RCC 7860 (cell line): ENCODE data around the gene GFOD1.

Experiments used
- DNase-seq: peaks from one replicate; pipeline ENCODE4 v3.0.0-alpha.2; 2015; ENCODE audit warnings: low spot score
- FAIRE-seq: peaks from 2 replicates; lab custom pipeline; 2012; peaks lifted over from hg19 to GRCh38; lab: Jason Lieb, UNC

Gene GFOD1

DNA sequence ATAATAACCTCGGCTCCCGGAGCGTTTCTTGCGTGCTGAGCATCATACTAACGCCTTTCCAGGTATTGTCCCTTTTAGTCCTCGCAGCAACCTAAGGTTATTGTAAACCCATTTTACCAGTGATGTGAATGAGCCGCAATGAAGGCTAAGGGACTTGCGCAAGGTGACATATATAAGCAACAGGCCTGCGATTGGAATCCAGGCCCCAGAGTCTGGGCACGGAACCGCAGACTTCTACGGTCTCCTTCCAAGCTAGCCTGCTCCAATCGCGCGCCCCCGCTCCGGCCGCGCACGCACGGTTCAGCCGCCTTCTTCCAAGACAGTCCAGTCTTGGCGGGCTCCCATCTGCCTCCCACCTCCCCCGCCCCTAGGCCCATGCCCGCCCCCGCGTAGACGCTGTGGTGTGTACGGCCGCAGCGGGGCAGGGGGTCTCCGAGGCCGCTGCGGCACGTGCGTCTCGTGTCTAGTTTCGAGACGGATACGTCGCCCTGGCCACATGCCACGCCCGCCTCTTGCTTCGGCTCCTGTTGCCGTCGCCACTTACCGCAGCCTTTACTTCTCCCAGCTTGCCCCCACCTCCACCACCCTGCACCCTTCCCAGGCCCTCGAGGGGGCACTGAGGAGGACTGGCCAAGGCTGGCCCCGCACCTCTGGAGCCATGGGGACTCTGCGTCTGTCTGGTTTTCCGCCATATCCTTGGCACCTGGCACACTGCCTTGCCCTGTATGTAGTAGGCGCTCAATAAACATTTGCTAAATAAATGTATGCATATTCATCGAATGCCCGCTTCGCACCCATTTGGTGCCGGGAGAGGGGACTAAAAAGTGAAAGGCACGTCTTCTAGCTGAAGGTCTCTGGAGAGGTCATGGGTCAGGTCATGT, 855 bp upstream of the GFOD1 start:
- DNase-seq (no peak), FAIRE-seq (no peak)

DNA sequence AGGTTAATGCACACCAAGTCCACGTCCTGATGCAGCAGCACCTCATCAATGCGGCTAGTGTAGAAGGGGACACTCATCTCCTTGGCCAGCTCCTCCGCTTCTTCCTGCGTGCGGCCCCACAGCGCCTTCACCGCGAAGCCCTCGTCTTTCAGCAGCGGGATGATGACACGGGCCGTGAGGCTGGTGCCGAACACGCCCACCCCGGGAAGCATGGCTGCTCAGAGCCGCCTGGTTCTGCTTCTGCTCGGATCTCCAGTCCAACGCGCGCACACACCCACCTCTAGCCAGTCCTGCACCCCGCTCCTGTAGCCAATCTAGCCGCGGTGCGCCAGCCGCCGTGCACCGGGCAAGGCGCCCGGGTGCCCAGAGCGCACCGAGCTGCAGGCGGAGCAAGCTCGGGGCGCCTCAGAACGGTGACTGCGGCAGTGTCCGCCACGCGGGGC, 700 bp downstream of the GFOD1 start:
- DNase-seq = no peak
- FAIRE-seq = no peak

DNA sequence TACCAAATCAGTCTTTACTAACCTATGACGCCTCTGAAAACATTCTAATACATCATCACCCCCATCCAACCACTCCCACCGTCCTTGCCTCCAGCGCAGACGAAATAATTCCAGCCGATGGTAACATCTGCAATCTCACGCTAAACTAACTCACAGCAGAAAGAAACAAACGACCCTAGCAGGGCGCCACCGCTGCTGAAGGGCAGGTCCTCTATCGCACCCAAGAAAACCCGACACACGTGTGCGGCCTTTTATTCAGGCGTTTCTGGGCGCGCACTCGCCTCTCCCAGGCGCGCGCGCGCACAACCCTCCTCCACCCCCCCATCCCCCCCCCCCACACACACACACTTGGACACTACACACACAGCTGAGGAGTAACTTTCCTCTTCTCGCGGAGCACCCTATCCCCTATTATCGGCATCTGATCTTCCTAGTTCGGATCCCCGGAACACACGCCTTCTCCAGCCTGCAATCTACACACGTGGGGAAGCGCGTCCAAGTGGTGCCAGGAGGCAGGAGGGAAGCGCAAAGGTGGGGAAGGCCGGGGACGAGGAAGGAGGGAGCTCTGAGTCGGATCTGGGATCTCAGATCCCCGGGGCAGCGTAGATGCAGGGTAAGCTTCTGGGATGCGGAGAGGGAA, 1.4 kb downstream of the GFOD1 start:
- no peak for FAIRE-seq
- DNase-seq = no peak

DNA sequence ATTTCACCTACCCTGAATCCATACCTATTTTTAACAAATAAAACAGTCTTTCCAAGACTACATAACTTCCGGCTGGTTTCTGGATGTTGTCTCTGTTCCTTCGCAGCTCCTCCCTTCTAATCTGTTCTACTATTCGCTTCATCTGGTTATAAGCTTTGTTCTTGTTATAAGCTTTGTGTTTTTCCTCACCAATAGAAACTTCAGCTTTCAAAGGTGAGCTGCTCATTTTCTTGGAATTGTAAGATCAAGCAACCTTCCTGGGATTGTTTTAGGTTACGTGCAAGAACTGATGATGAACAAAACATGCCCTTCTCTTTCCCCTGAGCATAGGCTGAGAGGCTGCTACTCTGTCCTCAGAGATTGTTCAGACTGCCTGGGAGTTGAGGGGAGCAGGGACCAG, 2.1 kb downstream of the GFOD1 start:
- DNase-seq (no peak), FAIRE-seq (no peak)

DNA sequence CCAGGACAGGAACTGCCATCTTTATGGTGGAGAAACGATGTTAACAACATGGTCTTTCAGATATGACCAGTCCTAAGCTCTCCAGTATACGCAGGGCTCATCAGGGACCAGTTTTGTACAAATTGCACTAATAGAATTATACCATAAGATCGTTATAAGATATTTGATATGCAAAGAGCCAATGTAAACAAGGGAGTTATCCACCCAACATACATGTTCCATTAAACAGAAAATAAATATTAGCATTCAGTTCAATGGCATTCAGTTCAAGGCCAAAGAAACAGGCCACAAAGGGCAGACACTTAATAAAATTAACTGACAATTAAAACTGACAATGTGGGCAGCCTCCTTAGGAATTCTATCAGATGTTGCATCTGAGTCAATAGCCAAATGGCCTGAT, 2.6 kb downstream of the GFOD1 start:
- no peak for DNase-seq
- FAIRE-seq = no peak

DNA sequence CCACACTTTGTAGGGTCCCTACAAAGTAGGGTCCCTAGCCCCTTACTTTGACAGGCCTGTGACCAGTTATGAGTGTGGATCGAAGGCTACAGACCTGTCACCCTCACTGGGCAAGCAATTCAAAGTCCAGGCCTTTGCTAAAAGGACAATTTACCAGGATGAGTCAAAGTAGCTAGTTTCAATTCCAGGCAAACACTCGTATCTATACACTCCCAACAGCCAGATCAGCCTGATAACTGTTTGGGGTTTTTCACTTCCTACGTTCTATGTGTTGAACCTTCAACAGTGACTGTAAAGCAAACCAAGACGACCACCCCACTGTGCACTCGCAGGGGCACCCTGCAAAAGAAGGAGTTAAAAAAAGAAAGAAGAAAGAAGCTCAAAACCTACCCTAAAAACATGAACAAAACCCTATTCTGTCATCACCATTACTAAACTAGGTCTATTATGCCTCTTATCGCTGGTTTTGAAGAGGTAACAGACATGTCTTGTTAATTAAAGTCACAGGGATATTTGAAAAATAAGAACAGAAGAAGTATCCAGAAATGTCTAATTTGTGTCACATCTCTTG, 3.2 kb downstream of the GFOD1 start:
- no peak for FAIRE-seq
- DNase-seq = no peak

DNA sequence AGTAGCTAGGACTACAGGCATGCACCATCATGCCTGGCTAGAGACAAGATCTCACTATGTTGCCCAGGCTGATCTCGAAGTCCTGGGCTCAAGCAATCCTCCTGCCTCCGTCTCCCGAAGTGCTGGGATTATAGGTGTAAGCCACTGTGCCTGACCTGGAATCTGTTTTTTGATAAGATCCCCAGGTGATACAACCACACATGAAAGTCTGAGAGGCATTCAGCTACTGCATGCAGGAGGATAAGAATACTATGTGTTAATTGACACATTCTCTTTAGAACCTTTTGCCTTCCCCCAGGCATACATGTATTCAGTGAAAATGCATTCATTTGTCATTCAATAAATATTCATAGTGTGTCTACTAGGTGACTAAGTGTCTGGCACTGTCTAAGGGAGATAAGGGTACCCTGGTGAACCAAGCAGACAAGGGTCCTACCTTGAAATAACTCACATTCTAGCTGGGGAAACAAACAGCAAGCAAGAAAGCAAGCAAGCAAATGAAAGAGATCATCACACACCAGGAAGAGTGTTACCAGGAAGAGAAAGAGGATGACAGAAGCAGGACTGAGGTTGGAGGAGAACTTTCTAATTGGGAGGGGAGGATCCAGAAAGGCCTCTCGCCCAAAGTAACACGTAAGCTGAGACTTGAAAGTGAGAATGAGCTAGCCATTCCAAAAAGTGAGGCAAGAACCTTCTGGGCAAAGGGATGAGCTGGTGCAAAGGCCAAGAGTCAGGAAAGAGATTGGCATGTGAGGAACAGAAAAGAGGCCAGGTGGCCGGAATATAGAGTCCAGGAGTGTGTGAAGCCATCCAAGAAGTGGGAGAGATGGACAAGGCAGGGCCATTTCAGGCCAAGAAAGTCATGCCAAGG, 6.5 kb downstream of the GFOD1 start:
- no peak for FAIRE-seq
- peak; percentile 13 for DNase-seq

DNA sequence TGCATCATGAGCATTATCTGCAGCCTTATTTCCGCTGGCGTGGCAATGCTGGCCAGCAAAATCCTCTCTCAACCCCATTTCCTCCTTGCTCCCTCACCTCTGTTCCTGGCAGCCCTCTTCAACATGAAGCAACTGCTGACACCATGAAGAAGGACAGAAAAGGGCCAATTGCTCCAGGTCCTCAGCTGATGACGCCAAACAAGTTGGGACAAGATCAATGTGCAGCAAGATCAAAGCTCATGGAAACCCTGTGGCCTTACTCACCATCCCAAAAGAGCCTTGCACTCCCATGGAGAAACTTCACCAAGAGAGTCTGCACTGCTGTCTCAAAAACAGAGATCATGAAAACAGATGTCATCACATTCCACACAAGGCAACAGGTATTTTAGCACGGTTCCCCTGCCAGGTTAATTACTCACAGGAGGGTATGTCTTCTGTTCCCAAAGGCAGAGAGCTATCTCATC, 7.4 kb downstream of the GFOD1 start:
- no peak for FAIRE-seq
- DNase-seq = no peak

DNA sequence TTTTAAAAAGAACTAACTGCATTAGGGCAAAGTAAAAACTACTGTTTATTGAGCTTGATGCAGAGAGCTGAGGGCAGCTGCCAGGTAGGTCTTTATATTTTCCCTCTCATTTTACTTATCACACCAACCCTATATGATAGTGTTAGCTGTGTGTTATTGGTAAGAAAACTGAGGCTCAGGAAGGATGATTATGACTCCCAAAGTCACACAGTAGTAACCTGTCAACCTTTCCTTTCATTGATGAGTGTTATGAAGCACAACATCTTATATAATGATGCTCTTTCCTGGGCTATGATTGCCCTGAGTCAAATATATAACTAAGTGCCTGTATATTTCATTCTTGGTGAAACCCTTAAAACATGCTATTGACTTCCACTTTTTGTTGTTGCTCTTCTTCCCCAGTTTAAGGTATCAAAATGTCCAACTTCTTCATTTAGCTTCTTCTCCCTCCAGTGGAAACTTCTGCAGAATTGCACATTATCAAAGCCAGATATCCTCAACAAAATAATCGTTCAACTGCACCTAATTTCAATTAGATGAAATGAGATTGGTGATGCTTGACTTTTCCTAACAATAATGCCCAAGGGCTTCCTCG, 8.1 kb downstream of the GFOD1 start:
- FAIRE-seq (no peak), DNase-seq (no peak)

DNA sequence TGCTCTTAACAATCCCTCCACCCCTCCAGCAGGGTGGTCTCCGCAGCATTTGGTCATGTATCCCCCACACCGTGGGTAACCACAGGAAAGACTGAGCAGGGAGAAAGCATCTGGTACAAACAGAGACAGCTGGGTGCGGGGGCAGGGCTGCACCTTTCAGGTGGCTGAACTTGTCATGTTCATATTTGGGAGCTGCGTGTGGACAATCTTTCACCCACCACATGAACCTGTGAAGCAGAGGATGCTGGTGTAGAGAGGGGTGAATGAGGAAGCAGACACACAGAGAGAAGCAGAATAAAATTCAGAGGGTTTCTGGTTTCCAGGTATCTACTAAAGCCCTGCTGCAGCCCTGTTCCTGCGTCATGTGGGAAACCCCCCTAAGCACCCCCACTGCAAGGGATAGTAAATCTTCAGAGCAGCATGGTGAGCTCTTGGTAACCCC, 8.9 kb downstream of the GFOD1 start:
- FAIRE-seq = no peak
- DNase-seq = no peak

DNA sequence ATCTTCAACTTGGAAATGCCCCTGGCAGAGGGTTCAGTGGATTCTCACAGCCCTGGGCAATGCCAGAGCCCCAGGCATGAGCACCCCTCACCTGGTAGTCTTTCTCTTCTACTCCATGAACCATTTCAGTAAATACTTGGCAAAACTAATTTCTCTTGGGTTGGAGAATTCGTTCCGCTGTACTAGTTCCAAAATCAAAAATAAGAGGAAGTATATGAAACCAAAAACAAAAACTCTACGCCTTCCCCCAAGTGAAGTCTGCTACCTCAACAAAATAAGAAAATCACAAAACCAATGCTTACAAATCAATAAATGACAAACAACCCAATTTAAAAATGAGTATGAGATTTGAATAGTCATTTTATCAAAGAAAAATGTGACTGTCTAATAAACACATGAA, 12.6 kb downstream of the GFOD1 start:
- FAIRE-seq (no peak), DNase-seq (no peak)

DNA sequence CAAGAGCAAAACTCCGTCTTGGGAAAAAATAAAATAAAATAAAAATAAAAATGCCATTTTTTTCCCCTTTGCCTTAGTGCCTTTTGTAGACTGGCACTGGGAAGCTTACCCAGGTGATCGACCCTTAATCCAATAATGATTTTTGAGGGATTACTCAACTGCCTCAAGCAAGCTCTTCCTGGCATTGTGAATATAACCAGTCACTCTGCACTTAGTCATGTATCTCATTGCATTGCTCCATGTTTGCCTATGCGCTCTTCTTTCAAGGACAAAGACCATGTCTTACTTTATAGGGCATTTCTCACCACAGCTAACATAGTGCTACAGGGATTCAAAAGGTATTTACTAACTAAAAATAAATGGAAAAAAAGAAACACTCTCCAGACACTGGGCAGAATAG, 13.0 kb downstream of the GFOD1 start:
- FAIRE-seq (no peak), DNase-seq (no peak)

DNA sequence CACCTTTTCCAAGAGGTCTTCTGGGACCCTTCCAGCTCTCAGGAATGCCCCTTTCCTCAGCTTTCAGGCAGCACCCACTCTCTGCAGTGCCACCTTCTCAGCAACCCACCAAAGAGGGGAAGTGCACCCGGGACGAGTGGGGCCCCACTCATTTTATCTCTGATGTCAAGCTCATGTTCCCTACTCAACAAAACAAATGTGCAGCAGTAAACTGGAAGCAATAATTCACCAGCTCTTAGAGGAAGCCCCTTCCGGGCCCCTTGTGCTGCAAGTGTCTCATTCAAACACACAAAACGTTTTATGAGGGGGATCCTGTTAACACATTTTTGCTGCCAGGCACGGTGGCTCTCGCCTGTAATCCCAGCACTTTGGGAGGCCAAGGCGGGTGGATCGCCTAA, 13.6 kb downstream of the GFOD1 start:
- FAIRE-seq = no peak
- DNase-seq = no peak

DNA sequence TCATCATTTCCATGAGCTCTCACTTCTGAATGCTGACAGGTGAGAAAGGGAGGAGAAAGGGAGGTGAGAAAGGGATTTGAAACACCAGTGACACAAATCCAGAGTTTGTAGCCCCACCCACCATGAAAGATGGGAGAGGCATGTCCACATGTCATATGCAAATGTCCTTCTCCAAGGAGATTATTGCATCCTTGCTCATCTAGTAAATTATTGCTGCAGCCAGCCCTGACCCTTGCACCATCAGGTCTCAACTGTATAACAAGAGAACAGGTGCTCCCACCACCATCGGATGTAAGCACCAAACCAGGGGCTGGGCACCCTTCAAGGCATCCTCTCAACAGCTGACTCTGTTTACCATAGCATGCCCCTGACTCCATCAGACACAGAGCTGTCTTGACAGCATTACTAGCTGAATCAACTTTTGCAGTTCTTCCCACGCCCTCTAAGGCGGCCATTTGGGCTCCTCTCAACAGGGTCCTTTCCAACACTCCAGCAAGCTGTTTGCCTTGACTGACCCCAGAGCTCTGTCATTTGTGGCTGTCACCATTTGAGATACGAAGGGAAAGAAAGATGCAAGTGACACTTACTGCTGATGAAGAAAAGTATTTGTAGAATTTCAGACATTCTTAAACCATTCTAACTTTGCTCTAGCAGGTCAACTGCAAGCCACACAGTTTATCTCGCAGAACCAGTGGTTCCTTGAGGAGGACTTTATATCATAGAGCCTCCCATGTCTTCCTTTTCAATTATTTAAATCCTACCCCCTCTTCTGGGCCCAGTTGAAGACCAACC, 14.2 kb downstream of the GFOD1 start:
- no peak for DNase-seq

DNA sequence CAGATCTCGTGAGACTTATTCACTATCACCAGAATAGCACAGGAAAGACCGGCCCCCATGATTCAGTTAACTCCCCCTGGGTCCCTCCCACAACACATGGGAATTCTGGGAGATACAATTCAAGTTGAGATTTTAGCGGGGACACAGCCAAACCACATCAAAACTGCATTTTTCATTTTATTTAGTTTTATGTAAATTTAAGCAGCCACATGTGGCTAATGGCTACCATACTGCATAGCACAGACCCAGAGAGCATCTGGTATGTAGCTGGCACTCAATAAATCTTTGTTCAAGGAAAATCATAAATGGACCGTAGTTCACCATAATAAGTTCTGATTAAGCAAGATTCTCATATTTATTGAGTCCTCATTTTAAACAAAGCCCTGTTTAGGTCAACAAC, 15.3 kb downstream of the GFOD1 start:
- no peak for FAIRE-seq
- no peak for DNase-seq

More for the DNA sequence above, 14.2 kb downstream of the GFOD1 start:
- FAIRE-seq = no peak

DNA sequence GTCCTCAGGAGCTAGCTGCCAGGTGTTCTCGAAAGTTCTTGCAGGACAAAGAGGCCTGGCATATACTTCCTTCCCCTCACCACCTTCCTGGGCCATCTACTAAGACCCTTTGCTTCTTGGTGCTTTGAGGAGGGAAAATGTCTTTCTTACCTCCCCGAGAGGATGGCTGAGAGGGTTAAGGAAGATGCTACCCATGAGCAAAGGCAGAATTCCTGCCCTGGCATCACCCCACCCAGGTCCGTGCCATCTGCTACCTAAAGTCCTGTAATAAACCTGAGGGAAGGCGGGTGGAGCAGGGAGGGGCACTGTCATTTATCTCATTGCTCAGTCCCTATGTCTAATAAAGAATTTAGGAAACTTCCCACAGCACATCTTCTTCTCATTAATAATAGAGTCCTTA, 16.2 kb downstream of the GFOD1 start:
- no peak for DNase-seq
- FAIRE-seq = no peak

DNA sequence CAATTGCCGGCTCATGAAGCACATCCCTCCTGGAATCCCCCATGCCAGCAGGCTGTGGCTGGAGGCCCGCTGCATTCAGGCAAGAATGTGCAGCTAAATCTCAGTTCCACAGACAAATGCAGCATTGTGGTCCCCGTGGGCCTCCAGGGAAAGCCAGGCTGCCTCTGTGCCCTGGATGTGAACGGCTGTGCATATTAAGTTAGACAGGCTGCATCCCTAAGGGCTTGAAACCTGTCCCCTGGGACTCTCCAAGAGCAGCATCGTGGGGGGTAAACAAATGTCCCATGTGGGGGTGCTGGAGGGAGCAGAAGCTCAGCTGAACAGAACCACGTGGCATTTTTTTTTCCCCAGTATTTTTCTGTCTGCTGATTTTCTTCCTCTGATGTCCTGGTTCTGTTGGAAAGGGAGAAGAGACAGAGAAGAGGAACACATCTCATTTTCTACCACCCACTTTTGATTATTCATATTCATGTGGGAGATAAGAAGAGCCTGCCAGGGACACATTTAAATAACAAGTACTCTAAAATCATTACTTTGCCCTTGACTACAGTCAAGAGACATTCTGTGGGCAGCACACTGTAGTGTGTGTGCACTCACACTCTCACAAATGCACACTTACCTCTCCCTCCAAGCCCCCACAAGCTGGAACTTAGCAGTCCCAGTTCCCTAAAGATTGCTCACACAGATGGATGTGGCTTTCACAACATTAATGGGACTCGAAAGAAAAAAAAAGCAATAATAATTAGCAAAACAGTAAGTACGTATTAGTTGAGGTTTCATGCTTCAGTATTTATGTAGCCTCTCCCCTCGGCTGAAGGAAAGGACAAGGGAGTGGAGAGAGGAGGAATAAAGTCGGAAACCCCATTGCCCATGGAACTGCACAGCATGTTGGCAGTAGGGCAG, 16.9 kb downstream of the GFOD1 start:
- FAIRE-seq = no peak
- no peak for DNase-seq

DNA sequence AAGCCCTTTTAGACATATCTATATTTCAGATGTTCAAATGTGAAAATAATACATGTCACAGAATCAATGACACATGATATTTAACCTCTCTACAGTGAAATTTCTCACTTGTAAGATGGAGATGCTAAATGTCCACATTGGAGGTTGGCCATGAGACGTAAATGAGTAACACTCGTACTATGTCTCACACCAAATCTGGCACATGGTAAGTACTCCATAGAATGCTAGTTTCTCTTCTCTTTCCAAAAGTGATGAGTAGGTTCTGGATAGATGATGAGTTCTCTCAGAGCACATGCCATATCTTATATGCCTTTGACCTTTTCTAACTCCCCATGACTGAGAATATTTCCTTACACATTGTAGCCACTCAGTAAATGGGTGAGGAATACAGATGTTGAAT, 17.7 kb downstream of the GFOD1 start:
- no peak for FAIRE-seq

DNA sequence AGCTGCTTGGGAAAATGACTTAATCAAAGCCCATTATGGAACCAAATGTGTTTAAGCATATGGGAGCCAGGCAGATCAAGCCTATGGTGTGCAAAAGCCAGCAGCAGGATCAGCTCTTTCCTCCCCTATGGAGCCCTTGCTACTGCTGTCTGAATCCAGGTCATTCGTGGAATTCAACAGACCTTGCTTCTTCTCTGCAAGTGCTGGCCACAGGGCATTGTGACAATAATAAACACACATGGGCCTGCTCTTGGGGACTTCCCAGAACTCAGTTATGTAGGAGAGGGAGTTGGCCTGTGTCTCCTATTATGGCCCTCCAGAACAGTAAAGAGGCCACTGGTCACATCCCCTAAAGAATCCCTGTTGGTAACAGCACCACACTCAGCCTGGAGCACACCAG, 18.6 kb downstream of the GFOD1 start:
- no peak for FAIRE-seq
- no peak for DNase-seq

More for the DNA sequence above, 17.7 kb downstream of the GFOD1 start:
- no peak for DNase-seq
